ENCODE results near the gene CISD3.
A peak's percentile ranks its signal among the peaks of the same experiment; 100 is the strongest.

The CISD3 gene

DNA sequence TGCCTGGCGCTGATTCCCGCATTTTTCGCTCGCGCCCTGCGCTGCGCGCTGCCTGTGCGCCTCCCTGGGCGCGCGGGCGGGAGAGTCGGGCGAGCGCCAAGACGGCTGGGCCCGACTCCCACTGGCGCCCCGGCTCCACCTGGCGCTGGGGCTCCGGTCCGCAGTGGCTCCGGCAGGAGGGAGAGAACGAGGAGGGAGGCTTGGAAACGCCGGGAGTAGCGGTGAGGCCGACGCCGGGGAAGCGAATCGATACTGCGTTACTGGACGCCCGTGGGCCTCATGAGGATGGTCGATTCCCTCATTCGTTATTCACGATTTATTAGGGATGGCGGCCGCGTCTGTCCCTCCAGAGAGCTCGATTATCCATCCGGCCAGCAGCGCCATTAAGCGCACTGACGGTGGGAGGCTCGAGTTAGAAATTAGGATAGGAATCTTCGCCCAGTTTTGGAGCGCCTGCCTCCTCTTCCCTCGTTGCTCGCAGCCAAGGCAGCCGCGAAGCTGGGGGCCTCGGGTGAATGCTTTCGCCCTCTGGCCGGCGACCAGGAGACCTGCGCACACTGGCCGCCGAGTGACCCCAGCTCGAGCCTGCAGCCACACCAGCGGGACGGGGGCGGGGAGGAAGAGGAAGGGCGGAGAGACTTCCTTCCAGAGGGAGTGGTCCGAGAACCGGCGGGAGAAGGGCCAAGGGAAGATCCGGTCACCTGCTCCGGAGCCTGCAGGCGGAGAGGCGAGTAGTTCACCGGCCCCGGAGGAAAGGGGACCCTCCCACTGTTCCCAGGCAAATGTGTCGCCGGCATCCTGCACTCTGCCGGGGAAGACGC, 19.3 kb downstream of the CISD3 start (continued):
- TF ChIP-seq ZNF48 (tag by site-specific recombination; IDR thresholded peaks at IDR 0.05) (no peak), ZNF654 (tag by site-specific recombination; IDR thresholded peaks at IDR 0.05; ENCODE audit: low read depth) (no peak), ZNF10 (tag by site-specific recombination; IDR thresholded peaks at IDR 0.05) (no peak), ZNF140 (tag by site-specific recombination; IDR thresholded peaks at IDR 0.05) (no peak), ZNF324 (tag by site-specific recombination; IDR thresholded peaks at IDR 0.05) (peak; percentile 20; the same call in 1 of the 2 replicates), ZNF221 (tag by site-specific recombination; IDR thresholded peaks at IDR 0.05; ENCODE audit: borderline replicate concordance) (no peak), ZNF19 (tag by site-specific recombination; IDR thresholded peaks at IDR 0.05; ENCODE audit: low read depth) (no peak), ZNF155 (tag by site-specific recombination; IDR thresholded peaks at IDR 0.05) (no peak), HOXD13 (CRISPR knock-in tag; IDR thresholded peaks at IDR 0.05; ENCODE audit: borderline replicate concordance) (no peak), ZNF184 (tag by site-specific recombination; IDR thresholded peaks at IDR 0.05) (no peak), GLIS1 (tag by site-specific recombination; IDR thresholded peaks at IDR 0.05) (peak; percentile 25; the same call in 1 of the 2 replicates), OVOL3 (tag by site-specific recombination; IDR thresholded peaks at IDR 0.05) (no peak), ZNF664 (tag by site-specific recombination; IDR thresholded peaks at IDR 0.05) (no peak), KLF10 (tag by site-specific recombination; IDR thresholded peaks at IDR 0.05) (no peak), ZNF544 (tag by site-specific recombination; IDR thresholded peaks at IDR 0.05) (no peak), ZNF292 (tag by site-specific recombination; IDR thresholded peaks at IDR 0.05; ENCODE audit: borderline replicate concordance, low read depth) (no peak), ZNF610 (tag by site-specific recombination; IDR thresholded peaks at IDR 0.05; ENCODE audit: borderline replicate concordance) (no peak), ZFHX2 (tag by site-specific recombination; conservative IDR thresholded peaks at IDR 0.05) (peak; percentile 53), HOXC10 (CRISPR knock-in tag; IDR thresholded peaks at IDR 0.05) (no peak), ZNF768 (tag by site-specific recombination; IDR thresholded peaks at IDR 0.05) (no peak), ZNF121 (tag by site-specific recombination; IDR thresholded peaks at IDR 0.05) (no peak), ZBTB20 (tag by site-specific recombination; IDR thresholded peaks at IDR 0.05) (peak; percentile 67), ZNF174 (tag by site-specific recombination; IDR thresholded peaks at IDR 0.05) (no peak), ZNF548 (tag by site-specific recombination; IDR thresholded peaks at IDR 0.05) (no peak)
- TF ChIP-seq, protein P1, sequence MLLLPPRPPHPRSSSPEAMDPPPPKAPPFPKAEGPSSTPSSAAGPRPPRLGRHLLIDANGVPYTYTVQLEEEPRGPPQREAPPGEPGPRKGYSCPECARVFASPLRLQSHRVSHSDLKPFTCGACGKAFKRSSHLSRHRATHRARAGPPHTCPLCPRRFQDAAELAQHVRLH (tag by site-specific recombination; IDR thresholded peaks at IDR 0.05): no peak
- TF ChIP-seq, protein P2, sequence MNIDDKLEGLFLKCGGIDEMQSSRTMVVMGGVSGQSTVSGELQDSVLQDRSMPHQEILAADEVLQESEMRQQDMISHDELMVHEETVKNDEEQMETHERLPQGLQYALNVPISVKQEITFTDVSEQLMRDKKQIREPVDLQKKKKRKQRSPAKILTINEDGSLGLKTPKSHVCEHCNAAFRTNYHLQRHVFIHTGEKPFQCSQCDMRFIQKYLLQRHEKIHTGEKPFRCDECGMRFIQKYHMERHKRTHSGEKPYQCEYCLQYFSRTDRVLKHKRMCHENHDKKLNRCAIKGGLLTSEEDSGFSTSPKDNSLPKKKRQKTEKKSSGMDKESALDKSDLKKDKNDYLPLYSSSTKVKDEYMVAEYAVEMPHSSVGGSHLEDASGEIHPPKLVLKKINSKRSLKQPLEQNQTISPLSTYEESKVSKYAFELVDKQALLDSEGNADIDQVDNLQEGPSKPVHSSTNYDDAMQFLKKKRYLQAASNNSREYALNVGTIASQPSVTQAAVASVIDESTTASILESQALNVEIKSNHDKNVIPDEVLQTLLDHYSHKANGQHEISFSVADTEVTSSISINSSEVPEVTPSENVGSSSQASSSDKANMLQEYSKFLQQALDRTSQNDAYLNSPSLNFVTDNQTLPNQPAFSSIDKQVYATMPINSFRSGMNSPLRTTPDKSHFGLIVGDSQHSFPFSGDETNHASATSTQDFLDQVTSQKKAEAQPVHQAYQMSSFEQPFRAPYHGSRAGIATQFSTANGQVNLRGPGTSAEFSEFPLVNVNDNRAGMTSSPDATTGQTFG (tag by site-specific recombination; IDR thresholded peaks at IDR 0.05; ENCODE audit: borderline replicate concordance): no peak
- TF ChIP-seq, protein P3, sequence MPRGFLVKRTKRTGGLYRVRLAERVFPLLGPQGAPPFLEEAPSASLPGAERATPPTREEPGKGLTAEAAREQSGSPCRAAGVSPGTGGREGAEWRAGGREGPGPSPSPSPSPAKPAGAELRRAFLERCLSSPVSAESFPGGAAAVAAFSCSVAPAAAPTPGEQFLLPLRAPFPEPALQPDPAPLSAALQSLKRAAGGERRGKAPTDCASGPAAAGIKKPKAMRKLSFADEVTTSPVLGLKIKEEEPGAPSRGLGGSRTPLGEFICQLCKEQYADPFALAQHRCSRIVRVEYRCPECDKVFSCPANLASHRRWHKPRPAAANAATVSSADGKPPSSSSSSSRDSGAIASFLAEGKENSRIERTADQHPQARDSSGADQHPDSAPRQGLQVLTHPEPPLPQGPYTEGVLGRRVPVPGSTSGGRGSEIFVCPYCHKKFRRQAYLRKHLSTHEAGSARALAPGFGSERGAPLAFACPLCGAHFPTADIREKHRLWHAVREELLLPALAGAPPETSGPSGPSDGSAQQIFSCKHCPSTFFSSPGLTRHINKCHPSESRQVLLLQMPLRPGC (tag by site-specific recombination; IDR thresholded peaks at IDR 0.05): no peak
- TF ChIP-seq, protein P4, sequence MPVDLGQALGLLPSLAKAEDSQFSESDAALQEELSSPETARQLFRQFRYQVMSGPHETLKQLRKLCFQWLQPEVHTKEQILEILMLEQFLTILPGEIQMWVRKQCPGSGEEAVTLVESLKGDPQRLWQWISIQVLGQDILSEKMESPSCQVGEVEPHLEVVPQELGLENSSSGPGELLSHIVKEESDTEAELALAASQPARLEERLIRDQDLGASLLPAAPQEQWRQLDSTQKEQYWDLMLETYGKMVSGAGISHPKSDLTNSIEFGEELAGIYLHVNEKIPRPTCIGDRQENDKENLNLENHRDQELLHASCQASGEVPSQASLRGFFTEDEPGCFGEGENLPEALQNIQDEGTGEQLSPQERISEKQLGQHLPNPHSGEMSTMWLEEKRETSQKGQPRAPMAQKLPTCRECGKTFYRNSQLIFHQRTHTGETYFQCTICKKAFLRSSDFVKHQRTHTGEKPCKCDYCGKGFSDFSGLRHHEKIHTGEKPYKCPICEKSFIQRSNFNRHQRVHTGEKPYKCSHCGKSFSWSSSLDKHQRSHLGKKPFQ (tag by site-specific recombination; IDR thresholded peaks at IDR 0.05): no peak
- TF ChIP-seq, protein P5, sequence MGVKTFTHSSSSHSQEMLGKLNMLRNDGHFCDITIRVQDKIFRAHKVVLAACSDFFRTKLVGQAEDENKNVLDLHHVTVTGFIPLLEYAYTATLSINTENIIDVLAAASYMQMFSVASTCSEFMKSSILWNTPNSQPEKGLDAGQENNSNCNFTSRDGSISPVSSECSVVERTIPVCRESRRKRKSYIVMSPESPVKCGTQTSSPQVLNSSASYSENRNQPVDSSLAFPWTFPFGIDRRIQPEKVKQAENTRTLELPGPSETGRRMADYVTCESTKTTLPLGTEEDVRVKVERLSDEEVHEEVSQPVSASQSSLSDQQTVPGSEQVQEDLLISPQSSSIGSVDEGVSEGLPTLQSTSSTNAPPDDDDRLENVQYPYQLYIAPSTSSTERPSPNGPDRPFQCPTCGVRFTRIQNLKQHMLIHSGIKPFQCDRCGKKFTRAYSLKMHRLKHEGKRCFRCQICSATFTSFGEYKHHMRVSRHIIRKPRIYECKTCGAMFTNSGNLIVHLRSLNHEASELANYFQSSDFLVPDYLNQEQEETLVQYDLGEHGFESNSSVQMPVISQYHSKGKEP (tag by site-specific recombination; IDR thresholded peaks at IDR 0.05): no peak
- TF ChIP-seq, protein P6, sequence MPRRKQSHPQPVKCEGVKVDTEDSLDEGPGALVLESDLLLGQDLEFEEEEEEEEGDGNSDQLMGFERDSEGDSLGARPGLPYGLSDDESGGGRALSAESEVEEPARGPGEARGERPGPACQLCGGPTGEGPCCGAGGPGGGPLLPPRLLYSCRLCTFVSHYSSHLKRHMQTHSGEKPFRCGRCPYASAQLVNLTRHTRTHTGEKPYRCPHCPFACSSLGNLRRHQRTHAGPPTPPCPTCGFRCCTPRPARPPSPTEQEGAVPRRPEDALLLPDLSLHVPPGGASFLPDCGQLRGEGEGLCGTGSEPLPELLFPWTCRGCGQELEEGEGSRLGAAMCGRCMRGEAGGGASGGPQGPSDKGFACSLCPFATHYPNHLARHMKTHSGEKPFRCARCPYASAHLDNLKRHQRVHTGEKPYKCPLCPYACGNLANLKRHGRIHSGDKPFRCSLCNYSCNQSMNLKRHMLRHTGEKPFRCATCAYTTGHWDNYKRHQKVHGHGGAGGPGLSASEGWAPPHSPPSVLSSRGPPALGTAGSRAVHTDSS (tag by site-specific recombination; IDR thresholded peaks at IDR 0.05): peak; percentile 87

All from HEK293 (cell line).